HL-60 (cell line): Measurements from ENCODE around the gene NFKBIB.
A peak's percentile ranks its signal among the peaks of the same experiment; 100 is the strongest.

Source experiments
- DNase-seq, 2 experiments: peaks; one replicate each; pipeline ENCODE4 v3.0.0-alpha.2; 2010 to 2020; ENCODE audit warnings: low read depth in 1 of 2, low spot score in 1 of 2
- H3K27ac ChIP-seq: fragments of 250-450 bp; sonication (Bioruptor Pico); replicated peaks from 2 replicates; pipeline ENCODE4 v1.5.1; 2020; ENCODE audit warnings: mild to moderate bottlenecking, moderate library complexity
- H3K27me3 ChIP-seq: fragments of 250-450 bp; sonication (Bioruptor Pico); 2 replicates; pipeline ENCODE4 v1.5.1; 2021; ENCODE audit warnings: mild to moderate bottlenecking, moderate library complexity; ENCODE audit not compliant: insufficient read depth, poor library complexity, severe bottlenecking
- H3K4me3 ChIP-seq: replicated peaks from 2 replicates; pipeline ENCODE4 v1.5.1; 2011; ENCODE audit warnings: mild to moderate bottlenecking, control low read depth, low read length; ENCODE audit not compliant: insufficient read depth
- CTCF ChIP-seq: IDR thresholded peaks from one replicate; pipeline ENCODE4 v1.5.1; 2011; ENCODE audit warnings: low read length, control low read depth, inconsistent platforms; ENCODE audit not compliant: insufficient read depth
- GABPA ChIP-seq: IDR thresholded peaks from 2 replicates; pipeline ENCODE4 v1.6.1; 2012; ENCODE audit warnings: low read depth
- POLR2AphosphoS5 ChIP-seq: IDR thresholded peaks from 2 replicates; pipeline ENCODE4 v1.6.1; 2012; ENCODE audit warnings: low read depth
- SPI1 ChIP-seq: IDR thresholded peaks from 2 replicates; pipeline ENCODE4 v1.6.1; 2012; ENCODE audit warnings: low read depth, mild to moderate bottlenecking, borderline replicate concordance
- TF ChIP-seq, protein P1 (sequence below): IDR thresholded peaks from 2 replicates; pipeline ENCODE4 v1.6.1; 2012; ENCODE audit warnings: low read depth; ENCODE audit not compliant: insufficient replicate concordance

NFKBIB gene

DNA sequence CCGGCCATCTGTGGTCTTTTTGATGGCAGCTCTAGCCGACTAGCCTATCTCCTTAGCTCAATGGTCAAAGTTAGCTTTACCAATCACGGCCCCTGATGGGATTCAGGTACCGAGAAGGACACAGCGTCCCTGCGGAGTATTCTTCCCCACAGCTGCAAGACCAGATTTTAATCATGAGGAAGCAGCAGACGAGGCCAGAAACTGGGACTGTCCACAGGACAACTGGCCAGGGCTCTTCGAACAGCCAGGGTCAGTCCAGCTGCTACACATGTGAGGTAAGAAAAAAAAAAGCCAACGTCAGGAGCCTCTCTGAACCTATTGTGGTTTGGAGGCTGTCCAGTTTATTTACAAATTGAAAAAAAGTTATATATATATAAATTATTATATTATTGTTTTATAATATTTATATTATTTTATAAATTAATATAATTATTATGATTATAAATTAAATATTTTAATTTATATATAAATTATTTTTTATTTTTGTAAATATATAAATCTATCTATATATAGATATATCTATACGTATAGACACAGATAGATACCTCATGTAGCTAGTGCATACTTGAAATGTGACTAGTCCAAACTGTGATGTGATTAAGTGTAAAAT, 32.5 kb upstream of the NFKBIB start:
- TF ChIP-seq POLR2AphosphoS5: no peak
- TF ChIP-seq GABPA: no peak
- no peak for TF ChIP-seq CTCF
- TF ChIP-seq, protein P1, sequence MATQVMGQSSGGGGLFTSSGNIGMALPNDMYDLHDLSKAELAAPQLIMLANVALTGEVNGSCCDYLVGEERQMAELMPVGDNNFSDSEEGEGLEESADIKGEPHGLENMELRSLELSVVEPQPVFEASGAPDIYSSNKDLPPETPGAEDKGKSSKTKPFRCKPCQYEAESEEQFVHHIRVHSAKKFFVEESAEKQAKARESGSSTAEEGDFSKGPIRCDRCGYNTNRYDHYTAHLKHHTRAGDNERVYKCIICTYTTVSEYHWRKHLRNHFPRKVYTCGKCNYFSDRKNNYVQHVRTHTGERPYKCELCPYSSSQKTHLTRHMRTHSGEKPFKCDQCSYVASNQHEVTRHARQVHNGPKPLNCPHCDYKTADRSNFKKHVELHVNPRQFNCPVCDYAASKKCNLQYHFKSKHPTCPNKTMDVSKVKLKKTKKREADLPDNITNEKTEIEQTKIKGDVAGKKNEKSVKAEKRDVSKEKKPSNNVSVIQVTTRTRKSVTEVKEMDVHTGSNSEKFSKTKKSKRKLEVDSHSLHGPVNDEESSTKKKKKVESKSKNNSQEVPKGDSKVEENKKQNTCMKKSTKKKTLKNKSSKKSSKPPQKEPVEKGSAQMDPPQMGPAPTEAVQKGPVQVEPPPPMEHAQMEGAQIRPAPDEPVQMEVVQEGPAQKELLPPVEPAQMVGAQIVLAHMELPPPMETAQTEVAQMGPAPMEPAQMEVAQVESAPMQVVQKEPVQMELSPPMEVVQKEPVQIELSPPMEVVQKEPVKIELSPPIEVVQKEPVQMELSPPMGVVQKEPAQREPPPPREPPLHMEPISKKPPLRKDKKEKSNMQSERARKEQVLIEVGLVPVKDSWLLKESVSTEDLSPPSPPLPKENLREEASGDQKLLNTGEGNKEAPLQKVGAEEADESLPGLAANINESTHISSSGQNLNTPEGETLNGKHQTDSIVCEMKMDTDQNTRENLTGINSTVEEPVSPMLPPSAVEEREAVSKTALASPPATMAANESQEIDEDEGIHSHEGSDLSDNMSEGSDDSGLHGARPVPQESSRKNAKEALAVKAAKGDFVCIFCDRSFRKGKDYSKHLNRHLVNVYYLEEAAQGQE: no peak
- TF ChIP-seq SPI1: no peak
- no peak for DNase-seq
- Histone ChIP-seq H3K4me3 (no peak overlapping the region), H3K27me3 (no peaks in the 10 kb centered on the region), H3K27ac (no peak overlapping the region)

DNA sequence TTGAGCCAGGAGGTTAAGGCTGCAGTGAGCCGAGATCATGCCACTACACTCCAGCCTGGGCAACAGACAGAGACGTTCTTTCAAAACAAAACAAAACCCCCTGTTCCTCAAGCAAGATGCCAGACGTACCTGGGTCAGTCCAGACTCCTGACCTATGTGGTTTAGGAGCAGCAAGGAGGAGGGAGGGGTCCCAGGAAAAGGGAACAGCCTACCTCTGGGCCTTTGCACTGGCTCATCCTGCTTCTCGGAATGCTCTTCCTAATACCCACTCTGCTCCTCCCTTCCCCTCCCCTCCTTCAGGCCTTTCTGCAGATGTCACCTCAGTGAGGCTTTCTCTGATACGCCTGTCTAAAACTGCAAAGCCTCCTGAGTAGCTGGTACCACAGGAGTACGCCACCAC, 31.2 kb upstream of the NFKBIB start:
- H3K27ac ChIP-seq: no peak overlapping the region
- no peak overlapping the region for H3K4me3 ChIP-seq
- no peak for DNase-seq
- TF ChIP-seq CTCF: no peak
- TF ChIP-seq GABPA: no peak
- TF ChIP-seq SPI1: no peak
- TF ChIP-seq, protein P1: no peak
- TF ChIP-seq POLR2AphosphoS5: no peak
- no peaks in the 10 kb centered on the region for H3K27me3 ChIP-seq

GRCh38 chr19:38869160-38869835, 30.5 kb upstream of the NFKBIB start:
- 0 out of 2 replicates have a peak overlapping the region, but pooled peaks have one; percentile 9 for H3K27ac ChIP-seq
- H3K27me3 ChIP-seq: no peaks in the 10 kb centered on the region
- TF ChIP-seq CTCF (no peak), SPI1 (peak; percentile 45; the same call in 1 of the 2 replicates)
- peak; percentile 59 to 65 for DNase-seq
- H3K4me3 ChIP-seq: peak overlapping the region; percentile 36
